Neuronal stem cell (in vitro differentiated cells): Measurements from ENCODE around the gene PHC2.

Experiments
- DNase-seq: peaks from one replicate; pipeline ENCODE4 v3.0.0-alpha.2; 2013; ENCODE audit warnings: low spot score
- H2AFZ ChIP-seq: one replicate; pipeline ENCODE4 v1.6.1; 2013; ENCODE audit warnings: mild to moderate bottlenecking, low read length, inconsistent platforms
- H2AK5ac ChIP-seq: 2 replicates; pipeline ENCODE4 v1.6.1; 2013; ENCODE audit warnings: low read depth, mild to moderate bottlenecking, inconsistent platforms, low read length, moderate library complexity, mixed read lengths
- H2BK120ac ChIP-seq: 2 replicates; pipeline ENCODE4 v1.6.1; 2013; ENCODE audit warnings: low read depth, mild to moderate bottlenecking, inconsistent platforms, low read length, moderate library complexity, mixed read lengths
- H2BK12ac ChIP-seq: one replicate; pipeline ENCODE4 v1.6.1; 2013; ENCODE audit warnings: low read length, inconsistent platforms
- H2BK15ac ChIP-seq: 2 replicates; pipeline ENCODE4 v1.6.1; 2013; ENCODE audit warnings: mild to moderate bottlenecking, low read length, inconsistent platforms, mixed read lengths
- H2BK5ac ChIP-seq: one replicate; pipeline ENCODE4 v1.6.1; 2013; ENCODE audit warnings: inconsistent platforms, mild to moderate bottlenecking, low read length, moderate library complexity
- H3K14ac ChIP-seq: one replicate; pipeline ENCODE4 v1.6.1; 2013; ENCODE audit warnings: low read length, inconsistent platforms
- H3K18ac ChIP-seq: 2 replicates; pipeline ENCODE4 v1.6.1; 2013; ENCODE audit warnings: low read length, inconsistent platforms
- H3K23ac ChIP-seq: 2 replicates; pipeline ENCODE4 v1.6.1; 2013; ENCODE audit warnings: low read depth, mild to moderate bottlenecking, mixed read lengths, low read length, inconsistent platforms; ENCODE audit not compliant: poor library complexity
- H3K27ac ChIP-seq: replicated peaks from 3 replicates; pipeline ENCODE4 v1.5.1; 2013; ENCODE audit warnings: low read length, inconsistent platforms
- H3K27me3 ChIP-seq, 3 experiments: 2 replicates each; pipeline ENCODE4 v1.6.1; 2013; ENCODE audit warnings: low read length in 3 of 3, mild to moderate bottlenecking in 2 of 3, inconsistent platforms in 1 of 3, low read depth in 1 of 3, mixed read lengths in 1 of 3, moderate library complexity in 1 of 3; ENCODE audit not compliant: control insufficient read depth in 3 of 3, insufficient read depth in 3 of 3
- H3K36me3 ChIP-seq, 2 donors: replicated peaks in 1 of 2; 2 replicates each; pipeline ENCODE4 v1.6.1; 2013; ENCODE audit warnings: low read length in 2 of 2; ENCODE audit not compliant: control insufficient read depth in 2 of 2, insufficient read depth in 2 of 2
- H3K4ac ChIP-seq: 2 replicates; pipeline ENCODE4 v1.6.1; 2013; ENCODE audit warnings: inconsistent platforms, mild to moderate bottlenecking, low read length, moderate library complexity
- H3K4me1 ChIP-seq, 2 donors: 1 replicate in 1 of 2; 2 replicates in 1 of 2; pipeline ENCODE4 v1.6.1; 2013; ENCODE audit warnings: low read length in 2 of 2, low read depth in 1 of 2; ENCODE audit not compliant: control insufficient read depth in 2 of 2, insufficient read depth in 1 of 2
- H3K4me2 ChIP-seq: one replicate; pipeline ENCODE4 v1.6.1; 2013; ENCODE audit warnings: mild to moderate bottlenecking, low read length, inconsistent platforms; ENCODE audit not compliant: insufficient read depth, poor library complexity, severe bottlenecking
- H3K4me3 ChIP-seq, 2 donors: 2 replicates each; pipeline ENCODE4 v1.5.1; 2013; ENCODE audit warnings: low read length in 2 of 2, mild to moderate bottlenecking in 2 of 2, inconsistent platforms in 1 of 2, moderate library complexity in 1 of 2
- H3K79me1 ChIP-seq: one replicate; pipeline ENCODE4 v1.6.1; 2013; ENCODE audit warnings: low read depth, mild to moderate bottlenecking, inconsistent platforms, low read length, moderate library complexity
- H3K9ac ChIP-seq: one replicate; pipeline ENCODE4 v1.6.1; 2013; ENCODE audit warnings: mild to moderate bottlenecking, low read depth, low read length, inconsistent platforms; ENCODE audit not compliant: poor library complexity
- H3K9me3 ChIP-seq, 2 donors: replicated peaks in 1 of 2; 2 replicates each; pipeline versions ENCODE3 to v1.6.1; 2013; ENCODE audit warnings: low read length in 2 of 2, mild to moderate bottlenecking in 2 of 2, inconsistent platforms in 1 of 2, low read depth in 1 of 2, mixed read lengths in 1 of 2, moderate library complexity in 1 of 2; ENCODE audit not compliant: control insufficient read depth in 2 of 2, insufficient read depth in 1 of 2
- H4K8ac ChIP-seq: one replicate; pipeline ENCODE4 v1.6.1; 2013; ENCODE audit warnings: low read depth, mild to moderate bottlenecking, inconsistent platforms, low read length, moderate library complexity
- H4K91ac ChIP-seq: one replicate; pipeline ENCODE4 v1.6.1; 2013; ENCODE audit warnings: low read length, low read depth, mild to moderate bottlenecking, inconsistent platforms; ENCODE audit not compliant: poor library complexity
- WGBS, 2 donors: extraction: QIAGEN DNeasy Blood & Tissue Kit; methylation state at CpG; one replicate each; pipeline ENCODE4 v1.1.7; 2013; ENCODE audit warnings: missing lambda C conversion rate in 2 of 2, mixed read lengths in 1 of 2; ENCODE audit not compliant: insufficient read length in 2 of 2, insufficient replicate concordance in 1 of 2; ENCODE audit errors: extremely low coverage in 2 of 2; 5-methylcytosine and 5-hydroxymethylcytosine counted together

Gene PHC2

GRCh38 chr1:33320619-33321165, 110.2 kb downstream of the PHC2 start, which contains the start of gene A3GALT2:
Gene A3GALT2 (minus strand): TSS chr1:33321098. CDS start chr1:33321098, 0 bp downstream.
- Histone ChIP-seq H3K9me3 (no peaks in the 10 kb centered on the region), H3K4me3 (no peak within 1 kb of the TSS), H3K23ac (peak within 1 kb of the TSS; percentile 58), H2BK12ac (no peak within 1 kb of the TSS), H3K9ac (no peak within 1 kb of the TSS), H3K18ac (peak within 1 kb of the TSS; percentile 64), H3K27ac (no peak within 1 kb of the TSS), H3K4ac (no peak within 1 kb of the TSS), H3K4me1 (peaks cover 6 to 7% of the 10 kb centered on the region in 2 donors), H3K4me2 (no peak within 1 kb of the TSS), H4K91ac (no peak within 1 kb of the TSS), H2BK120ac (no peak within 1 kb of the TSS), H3K27me3 (no peaks in the 10 kb centered on the region), H2BK15ac (no peak within 1 kb of the TSS), H2AFZ (no peak within 1 kb of the TSS), H3K14ac (no peak within 1 kb of the TSS), H2AK5ac (no peak within 1 kb of the TSS), H4K8ac (no peak within 1 kb of the TSS), H3K36me3 (peaks cover 30 to 44% of the 10 kb centered on the region in 2 donors), H3K79me1 (peaks cover 4% of the 10 kb centered on the region), H2BK5ac (peak within 1 kb of the TSS; percentile 91)
- WGBS, 2 donors = no CpG with 5 or more reads among the region's 8 CpGs
- no peak for DNase-seq

GRCh38 chr1:33319949-33320618, 110.8 kb downstream of the PHC2 start:
- no peak overlapping the region for H2BK12ac ChIP-seq
- no peak for DNase-seq
- H3K4me3 ChIP-seq = no peak overlapping the region
- H3K18ac ChIP-seq = peak overlapping the region; percentile 64
- no peak overlapping the region for H4K91ac ChIP-seq
- no peaks in the 10 kb centered on the region for H3K9me3 ChIP-seq
- peaks cover 6 to 7% of the 10 kb centered on the region in 2 donors for H3K4me1 ChIP-seq
- peaks cover 3% of the 10 kb centered on the region for H3K79me1 ChIP-seq
- peaks cover 24 to 38% of the 10 kb centered on the region in 2 donors for H3K36me3 ChIP-seq
- no peak overlapping the region for H3K4me2 ChIP-seq
- H3K27me3 ChIP-seq = no peaks in the 10 kb centered on the region
- no peak overlapping the region for H2BK15ac ChIP-seq
- H2AK5ac ChIP-seq = no peak overlapping the region
- H3K23ac ChIP-seq = peak overlapping the region; percentile 58
- H4K8ac ChIP-seq = no peak overlapping the region
- no peak overlapping the region for H3K4ac ChIP-seq
- WGBS, 2 donors = no CpG with 5 or more reads among the region's 12 CpGs
- H2BK5ac ChIP-seq = peak overlapping the region; percentile 91
- H2AFZ ChIP-seq = no peak overlapping the region
- no peak overlapping the region for H3K14ac ChIP-seq
- H3K9ac ChIP-seq = no peak overlapping the region
- no peak overlapping the region for H3K27ac ChIP-seq
- no peak overlapping the region for H2BK120ac ChIP-seq

GRCh38 chr1:33319186-33319948, 111.5 kb downstream of the PHC2 start:
- peaks cover 6 to 7% of the 10 kb centered on the region in 2 donors for H3K4me1 ChIP-seq
- no peak overlapping the region for H3K23ac ChIP-seq
- H2BK5ac ChIP-seq = no peak overlapping the region
- peaks cover 0 to under 1% of the 10 kb centered on the region in 2 donors for H3K9me3 ChIP-seq
- H4K8ac ChIP-seq = no peak overlapping the region
- peak overlapping the region; percentile 33 for H3K18ac ChIP-seq
- H2AFZ ChIP-seq = no peak overlapping the region
- no peak overlapping the region for H2AK5ac ChIP-seq
- no peak overlapping the region for H2BK12ac ChIP-seq
- no peak overlapping the region for H3K27ac ChIP-seq
- H4K91ac ChIP-seq = no peak overlapping the region
- no peak overlapping the region for H3K4me2 ChIP-seq
- no peak overlapping the region for H2BK120ac ChIP-seq
- H2BK15ac ChIP-seq = no peak overlapping the region
- no peaks in the 10 kb centered on the region for H3K27me3 ChIP-seq
- DNase-seq = no peak
- no CpG with 5 or more reads among the region's 9 CpGs for WGBS, 2 donors
- no peaks in the 10 kb centered on the region for H3K79me1 ChIP-seq
- H3K9ac ChIP-seq = no peak overlapping the region
- H3K14ac ChIP-seq = no peak overlapping the region
- no peak overlapping the region for H3K4ac ChIP-seq
- H3K36me3 ChIP-seq = peaks cover 17 to 31% of the 10 kb centered on the region in 2 donors
- H3K4me3 ChIP-seq = no peak overlapping the region

- H2BK12ac ChIP-seq = no peak overlapping the region
- H2BK120ac ChIP-seq = no peak overlapping the region
- no peak overlapping the region for H3K4ac ChIP-seq
- no peak overlapping the region for H2BK15ac ChIP-seq
- no peak overlapping the region for H3K23ac ChIP-seq
- H3K36me3 ChIP-seq = peaks cover 5 to 16% of the 10 kb centered on the region in 2 donors
- no peak overlapping the region for H3K9ac ChIP-seq
- H4K8ac ChIP-seq = no peak overlapping the region
- H3K4me2 ChIP-seq = no peak overlapping the region
- WGBS, 2 donors = no CpG with 5 or more reads among the region's 6 CpGs
- H4K91ac ChIP-seq = no peak overlapping the region
- H3K27ac ChIP-seq = no peak overlapping the region
- no peak overlapping the region for H2AK5ac ChIP-seq
- no peak overlapping the region for H2AFZ ChIP-seq
- H3K14ac ChIP-seq = no peak overlapping the region
- peaks cover 0 to 2% of the 10 kb centered on the region in 2 donors for H3K9me3 ChIP-seq
- no peak for DNase-seq
- H3K27me3 ChIP-seq = no peaks in the 10 kb centered on the region
- no peak overlapping the region for H3K4me3 ChIP-seq
- H3K18ac ChIP-seq = no peak overlapping the region
- no peaks in the 10 kb centered on the region for H3K79me1 ChIP-seq
- H2BK5ac ChIP-seq = no peak overlapping the region
- H3K4me1 ChIP-seq = peaks cover 6 to 7% of the 10 kb centered on the region in 2 donors
These were observed 112.9 kb downstream of the PHC2 start for GRCh38 chr1:33317946-33318345.
